PC-9 (cell line): ENCODE measurements around the gene PCDH1.

Experiments
- CTCF ChIP-seq: fragments of 200-600 bp; sonication (generic); conservative IDR thresholded peaks from 2 replicates; pipeline ENCODE4 v1.6.1; 2017; ENCODE audit warnings: mixed run types, antibody characterized with exemption, mild to moderate bottlenecking, moderate library complexity
- EZH2 ChIP-seq: fragments of 200-600 bp; sonication (generic); IDR thresholded peaks from 2 replicates; pipeline ENCODE4 v1.8.0; 2017; ENCODE audit warnings: antibody characterized with exemption, low read depth

- TF ChIP-seq CTCF (no peak), EZH2 (no peak)
These were observed 42.1 kb downstream of the PCDH1 start for GRCh38 chr5:141835928-141836670.
